HepG2 (cell line): ENCODE data around the gene METTL23. TPM values are rescaled to one million over a fixed set of nuclear protein-coding genes. Genes with fewer than 3 reads are reported as not detected.

ENCODE experiments used
- KMT2A ChIP-seq: sonication (generic); formaldehyde crosslinking; IDR thresholded peaks from 2 replicates; pipeline ENCODE4 v1.4.0; 2020; ENCODE audit warnings: missing genetic modification reagents
- PCBP1 ChIP-seq: fragments of 200-400 bp; formaldehyde crosslinking; IDR thresholded peaks from 2 replicates; pipeline ENCODE4 v1.6.1; 2017; ENCODE audit warnings: mild to moderate bottlenecking, low read depth, low read length, borderline replicate concordance
- SIX1 ChIP-seq: sonication (generic); formaldehyde crosslinking; IDR thresholded peaks from 2 replicates; pipeline ENCODE4 v1.4.0; 2020; ENCODE audit warnings: missing genetic modification reagents, borderline replicate concordance
- SOX6 ChIP-seq, 2 experiments: fragments of 450-650 bp in 1 of 2; sonication (generic) in 1 of 2; formaldehyde crosslinking in 1 of 2; IDR thresholded peaks; 2 replicates each; pipeline versions ENCODE4 v1.4.0 to v1.6.1; 2017 to 2020; ENCODE audit warnings: antibody characterized with exemption in 1 of 2, mild to moderate bottlenecking in 1 of 2, missing genetic modification reagents in 1 of 2
- ZBTB3 ChIP-seq: sonication (generic); formaldehyde crosslinking; IDR thresholded peaks from 2 replicates; pipeline ENCODE4 v1.4.0; 2020; ENCODE audit warnings: low read depth, mild to moderate bottlenecking, moderate library complexity, missing genetic modification reagents, borderline replicate concordance
- ZKSCAN1 ChIP-seq: fragments of 150-350 bp; IDR thresholded peaks from 2 replicates; pipeline ENCODE4 v1.6.1; 2014; ENCODE audit warnings: low read length
- ZNF180 ChIP-seq: sonication (generic); formaldehyde crosslinking; IDR thresholded peaks from 2 replicates; pipeline ENCODE4 v1.4.0; 2020; ENCODE audit warnings: low read depth, missing genetic modification reagents, borderline replicate concordance
- ZNF253 ChIP-seq: sonication (generic); formaldehyde crosslinking; IDR thresholded peaks from 2 replicates; pipeline ENCODE4 v1.8.0; 2022; ENCODE audit warnings: mild to moderate bottlenecking, missing genetic modification reagents, borderline replicate concordance
- ZNF282 ChIP-seq: fragments of 450-650 bp; IDR thresholded peaks from 2 replicates; pipeline ENCODE4 v1.6.1; 2018; ENCODE audit not compliant: partially characterized antibody
- ZNF382 ChIP-seq: sonication (generic); formaldehyde crosslinking; IDR thresholded peaks from 2 replicates; pipeline ENCODE4 v1.5.0; 2020; ENCODE audit warnings: missing genetic modification reagents, mild to moderate bottlenecking, borderline replicate concordance
- ZNF737 ChIP-seq: sonication (generic); formaldehyde crosslinking; IDR thresholded peaks from 2 replicates; pipeline ENCODE4 v1.5.0; 2020; ENCODE audit warnings: missing genetic modification reagents, mild to moderate bottlenecking, borderline replicate concordance
- polyA plus RNA-seq, 8 experiments: library from polyadenylated mRNA; depleted of rRNA in 3 of 8; stranded (reverse) in 7 of 8; unstranded in 1 of 8; fragments of >200 nt; fragmentation: Illumina TruSeq in 4 of 8; extraction: Trizol in 4 of 8; gene quantifications; 2 replicates each; pipeline versions ENCODE4 v1.2.1 to v1.2.3, GENCODE V29; 2011 to 2016; ENCODE audit warnings: low read depth in 4 of 8, missing spikeins in 1 of 8, mixed read lengths in 1 of 8; ENCODE audit not compliant: insufficient read depth in 1 of 8
- total RNA-seq, 5 experiments: library from RNA; depleted of rRNA; stranded (reverse); fragments of >200 nt; fragmentation: Illumina TruSeq; extraction: Trizol; gene quantifications; 2 replicates each; pipeline ENCODE4 v1.2.3, GENCODE V29; 2016; ENCODE audit warnings: low read depth in 1 of 5
- TF ChIP-seq, protein P1 (sequence below): sonication (generic); formaldehyde crosslinking; IDR thresholded peaks from 2 replicates; pipeline ENCODE4 v1.5.0; 2020; ENCODE audit warnings: mild to moderate bottlenecking, missing genetic modification reagents, borderline replicate concordance
- TF ChIP-seq, protein P2 (sequence below): sonication (generic); formaldehyde crosslinking; IDR thresholded peaks from 2 replicates; pipeline ENCODE4 v1.4.0; 2020; ENCODE audit warnings: mild to moderate bottlenecking, missing genetic modification reagents
- TF ChIP-seq, protein P3 (sequence below): sonication (generic); formaldehyde crosslinking; IDR thresholded peaks from 2 replicates; pipeline ENCODE4 v1.4.0; 2020; ENCODE audit warnings: missing genetic modification reagents
- TF ChIP-seq, protein P4 (sequence below): sonication (generic); formaldehyde crosslinking; conservative IDR thresholded peaks from 2 replicates; pipeline ENCODE4 v1.4.0; 2020; ENCODE audit warnings: mild to moderate bottlenecking, missing genetic modification reagents, moderate library complexity
- TF ChIP-seq, protein P5 (sequence below): IDR thresholded peaks from 2 replicates; pipeline ENCODE4 v1.6.1; 2016

METTL23 gene
- total and polyA plus RNA-seq, 2 of the 13 experiments (the other 11 are each of a cell fraction or from before 2014, with no cell fraction given): 39.9 to 104 TPM

DNA sequence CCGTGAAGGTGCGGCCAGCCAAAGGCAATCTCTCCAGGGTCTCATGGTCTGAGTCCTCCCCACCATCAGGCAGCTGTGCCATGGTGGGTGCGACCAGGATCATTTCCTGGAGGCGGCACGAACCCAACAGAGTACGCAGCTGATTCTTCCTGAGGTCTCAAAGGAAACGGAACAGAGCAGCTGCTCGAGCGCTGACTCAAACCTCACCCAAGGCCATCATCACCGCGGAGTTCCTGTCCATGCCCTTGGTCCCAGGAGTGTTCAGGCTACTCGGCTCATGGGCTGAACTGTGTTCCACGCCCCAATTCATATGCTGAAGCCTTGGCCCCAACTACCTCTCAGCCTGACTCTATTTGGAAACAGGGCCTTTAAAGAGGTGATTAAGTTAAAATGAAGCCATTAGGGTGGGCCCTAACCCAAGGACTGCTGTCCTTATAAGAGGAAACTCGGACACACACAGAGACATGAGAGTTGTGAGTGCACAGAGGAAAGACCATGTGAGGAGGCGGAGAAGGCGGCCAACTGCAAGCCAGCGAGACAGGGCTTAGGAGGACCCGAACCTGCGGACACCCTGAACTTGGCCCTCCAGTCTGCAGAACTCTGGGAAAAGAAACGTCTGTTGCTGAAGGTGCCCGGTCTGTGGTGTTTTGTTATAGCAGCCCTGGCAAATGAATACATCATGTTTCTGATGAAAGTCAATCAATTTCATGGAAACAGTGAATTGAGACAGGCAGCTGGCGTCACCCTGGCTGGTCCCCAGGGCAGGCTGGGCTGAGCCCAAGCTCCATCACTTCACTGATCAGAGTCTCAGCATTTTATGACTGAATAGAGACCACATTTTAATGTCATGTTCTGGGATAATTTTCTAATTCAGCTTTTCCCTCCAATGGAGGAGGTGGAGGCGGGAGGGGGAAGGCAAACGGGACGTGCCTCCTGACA lies 29.6 kb upstream of the METTL23 start (continued):
- TF ChIP-seq, protein P1, sequence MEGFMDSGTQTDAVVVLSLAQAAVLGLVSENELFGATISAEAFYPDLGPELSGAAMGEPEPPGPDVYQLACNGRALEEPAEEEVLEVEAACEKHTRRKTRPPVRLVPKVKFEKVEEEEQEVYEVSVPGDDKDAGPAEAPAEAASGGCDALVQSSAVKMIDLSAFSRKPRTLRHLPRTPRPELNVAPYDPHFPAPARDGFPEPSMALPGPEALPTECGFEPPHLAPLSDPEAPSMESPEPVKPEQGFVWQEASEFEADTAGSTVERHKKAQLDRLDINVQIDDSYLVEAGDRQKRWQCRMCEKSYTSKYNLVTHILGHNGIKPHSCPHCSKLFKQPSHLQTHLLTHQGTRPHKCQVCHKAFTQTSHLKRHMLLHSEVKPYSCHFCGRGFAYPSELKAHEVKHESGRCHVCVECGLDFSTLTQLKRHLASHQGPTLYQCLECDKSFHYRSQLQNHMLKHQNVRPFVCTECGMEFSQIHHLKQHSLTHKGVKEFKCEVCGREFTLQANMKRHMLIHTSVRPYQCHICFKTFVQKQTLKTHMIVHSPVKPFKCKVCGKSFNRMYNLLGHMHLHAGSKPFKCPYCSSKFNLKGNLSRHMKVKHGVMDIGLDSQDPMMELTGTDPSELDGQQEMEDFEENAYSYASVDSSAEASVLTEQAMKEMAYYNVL (CRISPR knock-in tag): 0 out of 2 replicates have a peak, but pooled peaks have one; percentile 32
- TF ChIP-seq ZNF180 (CRISPR knock-in tag): no peak
- TF ChIP-seq SIX1: peak; percentile 22; the same call in 1 of the 2 replicates
- TF ChIP-seq, protein P2, sequence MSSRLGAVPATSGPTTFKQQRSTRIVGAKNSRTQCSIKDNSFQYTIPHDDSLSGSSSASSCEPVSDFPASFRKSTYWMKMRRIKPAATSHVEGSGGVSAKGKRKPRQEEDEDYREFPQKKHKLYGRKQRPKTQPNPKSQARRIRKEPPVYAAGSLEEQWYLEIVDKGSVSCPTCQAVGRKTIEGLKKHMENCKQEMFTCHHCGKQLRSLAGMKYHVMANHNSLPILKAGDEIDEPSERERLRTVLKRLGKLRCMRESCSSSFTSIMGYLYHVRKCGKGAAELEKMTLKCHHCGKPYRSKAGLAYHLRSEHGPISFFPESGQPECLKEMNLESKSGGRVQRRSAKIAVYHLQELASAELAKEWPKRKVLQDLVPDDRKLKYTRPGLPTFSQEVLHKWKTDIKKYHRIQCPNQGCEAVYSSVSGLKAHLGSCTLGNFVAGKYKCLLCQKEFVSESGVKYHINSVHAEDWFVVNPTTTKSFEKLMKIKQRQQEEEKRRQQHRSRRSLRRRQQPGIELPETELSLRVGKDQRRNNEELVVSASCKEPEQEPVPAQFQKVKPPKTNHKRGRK (CRISPR knock-in tag): no peak
- TF ChIP-seq, protein P3, sequence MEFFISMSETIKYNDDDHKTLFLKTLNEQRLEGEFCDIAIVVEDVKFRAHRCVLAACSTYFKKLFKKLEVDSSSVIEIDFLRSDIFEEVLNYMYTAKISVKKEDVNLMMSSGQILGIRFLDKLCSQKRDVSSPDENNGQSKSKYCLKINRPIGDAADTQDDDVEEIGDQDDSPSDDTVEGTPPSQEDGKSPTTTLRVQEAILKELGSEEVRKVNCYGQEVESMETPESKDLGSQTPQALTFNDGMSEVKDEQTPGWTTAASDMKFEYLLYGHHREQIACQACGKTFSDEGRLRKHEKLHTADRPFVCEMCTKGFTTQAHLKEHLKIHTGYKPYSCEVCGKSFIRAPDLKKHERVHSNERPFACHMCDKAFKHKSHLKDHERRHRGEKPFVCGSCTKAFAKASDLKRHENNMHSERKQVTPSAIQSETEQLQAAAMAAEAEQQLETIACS: no peak
- TF ChIP-seq, protein P4, sequence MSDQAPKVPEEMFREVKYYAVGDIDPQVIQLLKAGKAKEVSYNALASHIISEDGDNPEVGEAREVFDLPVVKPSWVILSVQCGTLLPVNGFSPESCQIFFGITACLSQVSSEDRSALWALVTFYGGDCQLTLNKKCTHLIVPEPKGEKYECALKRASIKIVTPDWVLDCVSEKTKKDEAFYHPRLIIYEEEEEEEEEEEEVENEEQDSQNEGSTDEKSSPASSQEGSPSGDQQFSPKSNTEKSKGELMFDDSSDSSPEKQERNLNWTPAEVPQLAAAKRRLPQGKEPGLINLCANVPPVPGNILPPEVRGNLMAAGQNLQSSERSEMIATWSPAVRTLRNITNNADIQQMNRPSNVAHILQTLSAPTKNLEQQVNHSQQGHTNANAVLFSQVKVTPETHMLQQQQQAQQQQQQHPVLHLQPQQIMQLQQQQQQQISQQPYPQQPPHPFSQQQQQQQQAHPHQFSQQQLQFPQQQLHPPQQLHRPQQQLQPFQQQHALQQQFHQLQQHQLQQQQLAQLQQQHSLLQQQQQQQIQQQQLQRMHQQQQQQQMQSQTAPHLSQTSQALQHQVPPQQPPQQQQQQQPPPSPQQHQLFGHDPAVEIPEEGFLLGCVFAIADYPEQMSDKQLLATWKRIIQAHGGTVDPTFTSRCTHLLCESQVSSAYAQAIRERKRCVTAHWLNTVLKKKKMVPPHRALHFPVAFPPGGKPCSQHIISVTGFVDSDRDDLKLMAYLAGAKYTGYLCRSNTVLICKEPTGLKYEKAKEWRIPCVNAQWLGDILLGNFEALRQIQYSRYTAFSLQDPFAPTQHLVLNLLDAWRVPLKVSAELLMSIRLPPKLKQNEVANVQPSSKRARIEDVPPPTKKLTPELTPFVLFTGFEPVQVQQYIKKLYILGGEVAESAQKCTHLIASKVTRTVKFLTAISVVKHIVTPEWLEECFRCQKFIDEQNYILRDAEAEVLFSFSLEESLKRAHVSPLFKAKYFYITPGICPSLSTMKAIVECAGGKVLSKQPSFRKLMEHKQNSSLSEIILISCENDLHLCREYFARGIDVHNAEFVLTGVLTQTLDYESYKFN: peak; percentile 75
- no peak for TF ChIP-seq SOX6 (IDR thresholded peaks at IDR 0.05)
- no peak for TF ChIP-seq SOX6 (CRISPR knock-in tag; IDR thresholded peaks at IDR 0.05)
- TF ChIP-seq PCBP1: no peak
- no peak for TF ChIP-seq ZNF737 (CRISPR knock-in tag)
- no peak for TF ChIP-seq ZNF382 (CRISPR knock-in tag)
- TF ChIP-seq ZNF282: no peak
- TF ChIP-seq ZNF253 (CRISPR knock-in tag): no peak
- TF ChIP-seq ZBTB3 (CRISPR knock-in tag): no peak
- TF ChIP-seq KMT2A (CRISPR knock-in tag): peak; percentile 55; the same call in 1 of the 2 replicates
- TF ChIP-seq, protein P5, sequence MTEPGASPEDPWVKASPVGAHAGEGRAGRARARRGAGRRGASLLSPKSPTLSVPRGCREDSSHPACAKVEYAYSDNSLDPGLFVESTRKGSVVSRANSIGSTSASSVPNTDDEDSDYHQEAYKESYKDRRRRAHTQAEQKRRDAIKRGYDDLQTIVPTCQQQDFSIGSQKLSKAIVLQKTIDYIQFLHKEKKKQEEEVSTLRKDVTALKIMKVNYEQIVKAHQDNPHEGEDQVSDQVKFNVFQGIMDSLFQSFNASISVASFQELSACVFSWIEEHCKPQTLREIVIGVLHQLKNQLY (CRISPR knock-in tag): 0 out of 2 replicates have a peak, but pooled peaks have one; percentile 46
- no peak for TF ChIP-seq ZKSCAN1
